CD4-positive, alpha-beta T cell (primary cell): Measurements from ENCODE around the gene VASH2. TPM values are rescaled to one million over a fixed set of nuclear protein-coding genes. Genes with fewer than 3 reads are reported as not detected.
"Not testable (repeated sequence)": the region's sequence is repeated elsewhere in the genome, so short reads cannot be mapped to it uniquely, and the experiment has no call there.

Experiments
- ATAC-seq: fragments of 200-7000 bp; cut with Tn5 transposase; one replicate; pipeline ENCODE4 v1.10.0; 2022; ENCODE audit warnings: mild to moderate bottlenecking; ENCODE audit not compliant: poor library complexity
- CTCF ChIA-PET: fragments of 350-600 bp; sonication (Branson Sonifier 250); formaldehyde crosslinking; loops from one replicate; lab custom pipeline; 2021; ENCODE audit warnings: antibody characterized with exemption, inconsistent platforms; lab: Charles Lee
- POLR2A ChIA-PET: fragments of 350-600 bp; sonication (Branson Sonifier 250); formaldehyde crosslinking; loops from one replicate; lab custom pipeline; 2021; ENCODE audit warnings: antibody characterized with exemption, inconsistent platforms; lab: Charles Lee
- DNase-seq, 14 experiments: peaks; one replicate each; pipeline ENCODE4 v3.0.0-alpha.2; 2013 to 2020; ENCODE audit warnings: mixed read lengths in 2 of 14
- H3K27ac ChIP-seq, 2 donors: one replicate each; pipeline versions ENCODE4 v1.5.1 to v1.7.0; 2013; ENCODE audit warnings: low read length in 2 of 2, low read depth in 1 of 2, mild to moderate bottlenecking in 1 of 2
- H3K27me3 ChIP-seq, 2 experiments: 1 replicate in 1 of 2; 2 replicates in 1 of 2; pipeline versions ENCODE4 v1.6.1 to v1.7.0; 2013; ENCODE audit warnings: low read length in 2 of 2, control low read depth in 1 of 2, mild to moderate bottlenecking in 1 of 2, moderate library complexity in 1 of 2; ENCODE audit not compliant: insufficient read depth in 2 of 2, control insufficient read depth in 1 of 2
- H3K36me3 ChIP-seq: one replicate; pipeline ENCODE4 v1.6.1; 2013; ENCODE audit warnings: low read length, control low read depth; ENCODE audit not compliant: insufficient read depth
- H3K4me1 ChIP-seq: one replicate; pipeline ENCODE4 v1.6.1; 2013; ENCODE audit warnings: low read length, control low read depth; ENCODE audit not compliant: insufficient read depth
- H3K4me3 ChIP-seq: one replicate; pipeline ENCODE4 v1.5.1; 2013; ENCODE audit warnings: mild to moderate bottlenecking, low read length, moderate library complexity
- H3K9me3 ChIP-seq, 2 experiments: 1 replicate in 1 of 2; 2 replicates in 1 of 2; pipeline versions ENCODE4 v1.6.1 to v1.7.0; 2013; ENCODE audit warnings: low read length in 2 of 2, mild to moderate bottlenecking in 2 of 2, control low read depth in 1 of 2, moderate library complexity in 1 of 2; ENCODE audit not compliant: control insufficient read depth in 1 of 2, insufficient read depth in 1 of 2
- H3K27ac Mint-ChIP-seq: one replicate; pipeline ENCODE4 v1.8.0; 2020; ENCODE audit warnings: mixed read lengths
- H3K27me3 Mint-ChIP-seq: one replicate; pipeline ENCODE4 v1.8.0; 2021; ENCODE audit warnings: mixed read lengths
- H3K36me3 Mint-ChIP-seq: one replicate; pipeline ENCODE4 v1.8.0; 2021; ENCODE audit warnings: low read depth, mixed read lengths
- H3K4me1 Mint-ChIP-seq: one replicate; pipeline ENCODE4 v1.8.0; 2021; ENCODE audit warnings: low read depth, mixed read lengths
- H3K4me3 Mint-ChIP-seq: one replicate; pipeline ENCODE4 v1.8.0; 2020; ENCODE audit warnings: mild to moderate bottlenecking, mixed read lengths
- H3K9me3 Mint-ChIP-seq: one replicate; pipeline ENCODE4 v1.8.0; 2020; ENCODE audit warnings: mixed read lengths
- CTCF ChIP-seq: fragments of 200-600 bp; IDR thresholded peaks from one replicate; pipeline ENCODE4 v1.8.0; 2022; ENCODE audit warnings: antibody characterized with exemption, mild to moderate bottlenecking
- intact Hi-C, 2 experiments: fragments of 100-400 bp; cut with DNase I in 1 of 2; cut with micrococcal nuclease in 1 of 2; formaldehyde crosslinking; loops; one replicate each; pipeline versions ENCODE4 v1.15.1 to v1.9.0; 2023 to 2025; cut with DNase I, micrococcal nuclease
- total RNA-seq, 174 experiments: library from RNA in 2 of 174; stranded (reverse) in 2 of 174; gene quantifications; one replicate each; pipeline ENCODE4 v1.2.3 and lab custom pipeline; 2021 to 2026

VASH2 gene
- total RNA-seq, 2 experiments from 2014 or later: 0.11 to 0.17 TPM

GRCh38 chr1:212913638-212914037 is 36.7 kb upstream of the VASH2 start:
- POLR2A ChIA-PET, H3K4me1 Mint-ChIP-seq, H3K27ac Mint-ChIP-seq, CTCF ChIA-PET, H3K4me3 ChIP-seq, H3K27me3 ChIP-seq, intact Hi-C loops, H3K27me3 Mint-ChIP-seq, H3K4me3 Mint-ChIP-seq, H3K9me3 ChIP-seq, ATAC-seq, H3K36me3 ChIP-seq, H3K4me1 ChIP-seq, DNase-seq, H3K27ac ChIP-seq, H3K9me3 Mint-ChIP-seq, H3K36me3 Mint-ChIP-seq: not testable (repeated sequence)

DNA sequence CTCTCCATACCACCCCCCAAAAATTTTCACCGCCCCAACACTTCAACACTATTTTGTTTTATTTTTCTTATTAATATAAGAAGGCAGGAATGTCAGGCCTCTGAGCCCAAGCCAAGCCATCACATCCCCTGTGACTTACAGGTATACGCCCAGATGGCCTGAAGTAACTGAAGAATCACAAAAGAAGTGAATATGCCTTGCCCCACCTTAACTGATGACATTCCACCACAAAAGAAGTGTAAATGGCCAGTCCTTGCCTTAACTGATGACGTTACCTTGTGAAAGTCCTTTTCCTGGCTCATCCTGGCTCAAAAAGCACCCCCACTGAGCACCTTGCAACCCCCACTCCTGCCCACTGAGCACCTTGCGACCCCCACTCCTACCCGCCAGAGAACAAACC is 36.2 kb upstream of the VASH2 start:
- H3K9me3 ChIP-seq, ATAC-seq, H3K4me1 Mint-ChIP-seq, H3K4me3 ChIP-seq, H3K36me3 ChIP-seq, CTCF ChIA-PET, H3K27me3 ChIP-seq, H3K27me3 Mint-ChIP-seq, H3K36me3 Mint-ChIP-seq, H3K9me3 Mint-ChIP-seq, POLR2A ChIA-PET, DNase-seq, H3K27ac Mint-ChIP-seq, intact Hi-C loops, H3K4me3 Mint-ChIP-seq, H3K27ac ChIP-seq, H3K4me1 ChIP-seq: not testable (repeated sequence)

DNA sequence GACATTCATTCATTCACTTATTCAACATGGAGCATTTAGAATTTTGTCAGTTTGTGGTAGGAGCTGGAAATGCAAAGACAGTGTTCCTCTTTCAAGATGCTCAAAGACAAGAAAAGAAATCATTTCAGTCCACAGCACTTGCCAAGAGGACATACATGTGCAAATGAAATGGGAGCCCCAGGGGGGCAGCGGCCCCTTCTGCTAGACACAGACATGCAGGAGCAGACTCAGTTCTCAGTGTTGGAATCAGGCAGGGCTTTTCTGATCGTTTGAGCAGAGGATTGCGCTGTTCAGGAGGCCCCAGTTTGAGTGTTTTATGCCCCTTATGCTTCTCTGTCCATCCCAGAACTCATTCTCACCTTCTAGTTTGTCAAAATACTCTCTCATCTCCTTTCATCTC is 35.6 kb upstream of the VASH2 start:
- H3K27me3 ChIP-seq: peaks cover 0 to 2% of the 10 kb centered on the region in 2 experiments
- no peak overlapping the region for H3K27ac ChIP-seq
- ATAC-seq (no peak), DNase-seq (no peak)
- CTCF ChIA-PET: no interaction called here
- H3K9me3 Mint-ChIP-seq: no peaks in the 10 kb centered on the region
- TF ChIP-seq CTCF: no peak
- no peaks in the 10 kb centered on the region for H3K36me3 ChIP-seq
- H3K4me1 ChIP-seq: no peaks in the 10 kb centered on the region
- H3K27me3 Mint-ChIP-seq: peaks cover 6% of the 10 kb centered on the region
- intact Hi-C loops: no loop called here
- no peak overlapping the region for H3K4me3 Mint-ChIP-seq
- no peaks in the 10 kb centered on the region for H3K9me3 ChIP-seq
- H3K4me3 ChIP-seq: no peak overlapping the region
- no peaks in the 10 kb centered on the region for H3K36me3 Mint-ChIP-seq
- POLR2A ChIA-PET: no interaction called here
- no peaks in the 10 kb centered on the region for H3K4me1 Mint-ChIP-seq
- no peak overlapping the region for H3K27ac Mint-ChIP-seq

GRCh38 chr1:212915245-212916091 is 34.9 kb upstream of the VASH2 start:
- Histone ChIP-seq H3K36me3 (no peaks in the 10 kb centered on the region), H3K27ac (no peak overlapping the region), H3K27me3 (peaks cover 0 to 2% of the 10 kb centered on the region in 2 experiments), H3K9me3 (no peaks in the 10 kb centered on the region), H3K4me1 (no peaks in the 10 kb centered on the region), H3K4me3 (no peak overlapping the region)
- ATAC-seq: no peak
- ChIA-PET CTCF (no interaction called here), POLR2A (no interaction called here)
- TF ChIP-seq CTCF: no peak
- intact Hi-C loops: no loop called here
- no peaks in the 10 kb centered on the region for H3K9me3 Mint-ChIP-seq
- no peak overlapping the region for H3K4me3 Mint-ChIP-seq
- H3K27me3 Mint-ChIP-seq: peaks cover 8% of the 10 kb centered on the region
- H3K27ac Mint-ChIP-seq: no peak overlapping the region
- no peaks in the 10 kb centered on the region for H3K4me1 Mint-ChIP-seq
- no peak for DNase-seq
- no peaks in the 10 kb centered on the region for H3K36me3 Mint-ChIP-seq
